HL-60/S4 treated with phorbol 12-myristate 13-acetate at 8.2 ng/mL for 4 days and 3 days (cell line): ENCODE data around the gene CDKAL1.
"Not testable (repeated sequence)": the region's sequence is repeated elsewhere in the genome, so short reads cannot be mapped to it uniquely, and the experiment has no call there.

Experiments
- in situ Hi-C: fragments of 300-500 bp; cut with MboI; formaldehyde crosslinking; loops from 2 replicates; pipeline ENCODE4 v1.15.0; 2022; ENCODE audit warnings: low sequenced_read_pairs

The CDKAL1 gene

GRCh38 chr6:20900389-20901160 is 366.3 kb downstream of the CDKAL1 start:
- in situ Hi-C loops, result no loop called here

GRCh38 chr6:20905377-20905776 is 371.1 kb downstream of the CDKAL1 start:
- in situ Hi-C loops, result no loop called here

- in situ Hi-C loops, result no loop called here
Measured at GRCh38 chr6:20906945-20907344, 372.7 kb downstream of the CDKAL1 start.

GRCh38 chr6:20907486-20908071 is 373.3 kb downstream of the CDKAL1 start:
- in situ Hi-C loops, result no loop called here

DNA sequence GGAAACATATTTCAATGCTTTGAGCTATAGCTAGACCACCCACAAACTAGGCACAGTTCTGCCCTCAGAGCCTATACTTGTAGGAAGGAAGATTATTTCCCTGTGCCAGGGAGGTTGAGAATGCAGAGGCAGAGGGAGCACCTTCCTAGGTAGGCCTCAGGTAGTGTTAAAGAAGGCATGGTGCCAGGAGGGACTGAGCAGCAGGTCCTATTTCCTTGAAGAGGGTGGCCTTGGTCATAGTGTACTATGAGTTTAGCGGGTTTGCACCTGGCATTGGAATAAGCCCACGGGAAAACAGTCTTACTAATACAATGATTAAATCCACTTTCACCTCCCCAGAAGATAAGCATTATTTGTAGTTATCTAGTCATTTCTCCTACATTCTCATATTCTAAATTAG is 375.4 kb downstream of the CDKAL1 start:
- in situ Hi-C loops, result no loop called here

GRCh38 chr6:20911712-20912111 is 377.5 kb downstream of the CDKAL1 start:
- in situ Hi-C loops, result no loop called here

GRCh38 chr6:20915156-20915555 is 380.9 kb downstream of the CDKAL1 start:
- in situ Hi-C loops, result no loop called here

GRCh38 chr6:20915626-20916025 is 381.4 kb downstream of the CDKAL1 start:
- in situ Hi-C loops, result no loop called here

- in situ Hi-C loops, result no loop called here
Measured at GRCh38 chr6:20916086-20916485, 381.8 kb downstream of the CDKAL1 start.

DNA sequence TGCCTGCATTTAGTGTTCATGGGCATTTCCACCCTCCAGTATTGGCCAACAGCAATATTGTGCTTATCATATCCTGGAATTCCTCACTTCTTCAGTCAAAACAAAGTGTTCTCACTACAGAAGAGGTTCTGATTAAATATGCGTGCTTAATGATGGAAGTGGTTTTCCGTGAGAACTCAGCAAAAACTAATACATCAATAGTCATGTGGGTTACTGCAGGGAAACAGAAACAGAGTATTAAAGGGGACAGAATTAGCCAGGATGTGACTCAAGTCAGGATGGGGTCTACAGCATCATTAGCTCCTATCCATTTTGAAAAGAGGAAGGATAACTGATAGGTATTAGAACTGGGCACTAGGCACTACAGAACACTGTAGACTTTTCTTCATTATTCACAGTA is 384.6 kb downstream of the CDKAL1 start:
- in situ Hi-C loops, result no loop called here

DNA sequence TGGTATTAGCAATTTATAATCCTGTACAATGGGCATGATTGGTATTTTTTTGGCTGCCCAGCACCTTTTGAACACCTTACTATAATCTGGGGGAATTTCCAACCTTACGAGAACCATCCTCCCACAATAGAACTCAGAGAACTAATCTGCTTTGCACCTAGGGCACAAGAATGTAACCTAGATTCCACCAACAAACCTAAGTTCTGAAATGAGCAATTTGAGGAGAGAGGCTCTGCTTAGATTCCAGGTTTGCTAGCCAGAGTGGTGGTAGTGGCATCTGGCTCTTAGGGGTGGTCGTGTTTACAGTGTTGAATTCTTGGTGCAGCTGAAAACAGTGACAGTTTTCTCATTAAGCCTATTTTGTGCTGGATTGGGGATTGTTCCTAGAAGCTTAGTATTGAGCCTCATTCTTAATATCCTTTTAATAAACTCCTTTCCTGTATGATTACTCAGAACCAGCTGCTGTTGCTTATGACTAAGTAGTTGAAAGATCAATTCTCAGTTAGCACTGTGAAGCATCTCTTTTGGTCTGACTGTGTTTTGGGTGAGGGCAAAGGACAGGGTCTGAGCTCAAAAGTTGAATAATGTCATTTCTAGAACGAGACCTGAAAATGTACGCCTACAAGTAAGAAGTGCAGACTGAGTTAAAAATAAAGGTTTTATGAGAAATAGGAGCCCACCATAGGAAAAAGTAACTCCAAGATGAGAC is 385.6 kb downstream of the CDKAL1 start:
- in situ Hi-C loops, result no loop called here

- in situ Hi-C loops, result no loop called here
Measured at GRCh38 chr6:20921578-20921977, 387.3 kb downstream of the CDKAL1 start.

DNA sequence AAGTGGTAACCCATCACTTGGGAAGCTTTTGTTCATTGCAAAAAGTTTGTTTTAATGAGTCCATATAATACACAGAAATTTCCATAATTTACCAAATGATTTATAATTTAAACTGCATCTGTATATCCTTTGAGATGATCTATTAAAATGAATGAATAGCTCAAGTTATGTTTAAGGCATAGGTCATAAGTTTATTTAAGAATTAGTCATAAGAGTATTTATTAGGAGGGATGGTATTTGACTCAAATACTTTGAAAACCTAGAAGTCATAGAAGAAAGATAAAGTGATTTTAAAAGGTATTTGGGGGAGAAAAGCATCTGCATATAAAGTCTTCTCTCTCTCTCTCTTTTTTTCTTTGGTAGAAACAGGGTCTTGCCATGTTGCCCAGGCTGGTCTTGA is 388.5 kb downstream of the CDKAL1 start:
- in situ Hi-C loops, result no loop called here

DNA sequence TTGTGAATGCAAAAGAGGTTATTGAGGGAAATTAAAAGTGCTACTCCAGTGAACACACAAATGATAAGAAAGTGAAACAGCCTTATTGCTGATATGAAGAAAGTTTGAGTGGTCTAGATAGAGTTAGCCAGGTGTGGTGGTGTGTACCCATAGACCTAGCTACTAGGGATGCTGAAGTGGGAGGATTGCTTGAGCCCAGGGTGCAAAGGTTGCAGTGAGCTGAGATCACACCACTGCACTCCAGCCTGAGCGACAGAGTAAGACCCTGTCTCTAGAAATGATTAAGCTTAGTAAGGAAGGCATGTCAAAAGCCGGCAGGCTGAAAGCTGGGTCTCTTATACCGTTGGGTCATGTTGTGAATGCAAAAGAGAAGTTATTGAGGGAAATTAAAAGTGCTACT is 389.8 kb downstream of the CDKAL1 start:
- in situ Hi-C loops, result not testable (repeated sequence)

GRCh38 chr6:20924911-20925543 is 390.8 kb downstream of the CDKAL1 start:
- in situ Hi-C loops, result no loop called here

GRCh38 chr6:20927130-20927860 is 393.0 kb downstream of the CDKAL1 start:
- in situ Hi-C loops, result no loop called here

GRCh38 chr6:20929283-20929682 is 395.0 kb downstream of the CDKAL1 start:
- in situ Hi-C loops, result no loop called here

- in situ Hi-C loops, result no loop called here
Measured at GRCh38 chr6:20931093-20931492, 396.8 kb downstream of the CDKAL1 start.

- in situ Hi-C loops, result no loop called here
Measured at GRCh38 chr6:20931772-20932171, 397.5 kb downstream of the CDKAL1 start.

GRCh38 chr6:20932284-20932683 is 398.0 kb downstream of the CDKAL1 start:
- in situ Hi-C loops, result no loop called here
